Psoas muscle (tissue), 8 donors: ENCODE measurements around the gene RTEL1. TPM values are rescaled to one million over a fixed set of nuclear protein-coding genes. Genes with fewer than 3 reads are reported as not detected.

Experiments used
- ATAC-seq, 4 donors: fragments of 200-7000 bp; cut with Tn5 transposase; one replicate each; pipeline ENCODE4 v1.9.1; 2020; ENCODE audit warnings: moderate library complexity in 3 of 4, mild to moderate bottlenecking in 2 of 4
- DNase-seq, 2 donors: peaks; one replicate each; pipeline ENCODE4 v3.0.0-alpha.2; 2020
- H3K27ac ChIP-seq: fragments of 200-600 bp; one replicate; pipeline ENCODE4 v1.8.0; 2022
- H3K27me3 ChIP-seq, 3 donors: fragments of 200-600 bp in 1 of 3; one replicate each; pipeline versions ENCODE4 v1.6.1 to v1.8.0; 2013 to 2022; ENCODE audit warnings: low read length in 2 of 3, mild to moderate bottlenecking in 2 of 3, moderate library complexity in 1 of 3; ENCODE audit not compliant: insufficient read depth in 3 of 3
- H3K36me3 ChIP-seq, 2 donors: fragments of 200-600 bp in 1 of 2; one replicate each; pipeline versions ENCODE4 v1.6.1 to v1.8.0; 2013 to 2022; ENCODE audit warnings: low read depth in 1 of 2, mild to moderate bottlenecking in 1 of 2, moderate library complexity in 1 of 2; ENCODE audit not compliant: insufficient read depth in 1 of 2
- H3K4me1 ChIP-seq: fragments of 200-600 bp; one replicate; pipeline ENCODE4 v1.8.0; 2022
- H3K4me3 ChIP-seq: fragments of 200-600 bp; one replicate; pipeline ENCODE4 v1.8.0; 2022; ENCODE audit warnings: mild to moderate bottlenecking
- H3K9me3 ChIP-seq: fragments of 200-600 bp; one replicate; pipeline ENCODE4 v1.8.0; 2022
- CTCF ChIP-seq: fragments of 200-600 bp; IDR thresholded peaks from one replicate; pipeline ENCODE4 v1.8.0; 2022; ENCODE audit warnings: antibody characterized with exemption
- WGBS, 3 donors: extraction: QIAGEN DNeasy Blood & Tissue Kit; methylation state at CpG; one replicate each; pipeline versions ENCODE4 v1.1.6 to v1.1.7; 2013; 5-methylcytosine and 5-hydroxymethylcytosine counted together
- intact Hi-C, 2 donors: fragments of 100-400 bp; cut with DNase I; formaldehyde crosslinking; loops; one replicate each; pipeline versions ENCODE4 v1.11.0 to v1.14.2; 2022
- polyA plus RNA-seq, 3 donors: library from polyadenylated mRNA; stranded (reverse); fragments of 200-250 nt; gene quantifications; one replicate each; pipeline ENCODE4 v1.2.3, GENCODE V29; 2013
- total RNA-seq, 4 donors: library from RNA; stranded (reverse); fragmentation: NEBNext Ultra II Directional in 2 of 4; extraction: Animal tissue kit (Norgen Biotek cat#: 25700) in 2 of 4; gene quantifications; one replicate each; pipeline versions ENCODE4 v1.2.1 to v1.2.4, GENCODE V29; 2021 to 2023
- donor health status: healthy with polysubstance abuse.
- donor health status: DM: no; HTN: no; CAD: no; lungs with moderate emphysema.
- donor health status: Bipolar disorder and iron deficiency.
- donor health status: healthy.
- donor health status: DM: yes; HTN: yes; CAD: no.
- donor health status: DM: no; HTN: no; CAD: no.
- donor health status: DM: no; HTN: no; CAD: no.
- donor health status: DM: yes; HTN: yes; CAD: no.

RTEL1 gene
- total and polyA plus RNA-seq, 7 donors: 5.2 to 17.5 (median 9.2) TPM

- H3K9me3 ChIP-seq: no peaks in the 10 kb centered on the region
- DNase-seq (peak; percentile 94 to 97), ATAC-seq (peak; percentile 75 to 84 (median 78))
- H3K4me3 ChIP-seq: peak overlapping the region; percentile 71
- no peaks in the 10 kb centered on the region for H3K27me3 ChIP-seq
- peak overlapping the region; percentile 84 for H3K27ac ChIP-seq
- TF ChIP-seq CTCF: no peak
- peaks cover 15% of the 10 kb centered on the region for H3K4me1 ChIP-seq
- intact Hi-C loops: no loop called here
- peaks cover 0 to 27% of the 10 kb centered on the region in 2 donors for H3K36me3 ChIP-seq
- 2 to 3% (median 2%) methylated on average over 25 to 29 of the region's 29 CpGs for WGBS, 3 donors
These were observed 82.7 kb downstream of the RTEL1 start for GRCh38 chr20:63740627-63741353.

GRCh38 chr20:63741354-63741675, 83.2 kb downstream of the RTEL1 start:
- peak overlapping the region; percentile 71 for H3K4me3 ChIP-seq
- TF ChIP-seq CTCF: no peak
- H3K27ac ChIP-seq: peak overlapping the region; percentile 84
- DNase-seq (no peak), ATAC-seq (peak in 1 of 4 donors; percentile 0)
- H3K27me3 ChIP-seq: no peaks in the 10 kb centered on the region
- WGBS, 3 donors: 7 to 32% (median 16%) methylated on average over 5 to 6 of the region's 6 CpGs
- H3K36me3 ChIP-seq: peaks cover 0 to 23% of the 10 kb centered on the region in 2 donors
- H3K4me1 ChIP-seq: peaks cover 15% of the 10 kb centered on the region
- intact Hi-C loops: no loop called here
- H3K9me3 ChIP-seq: no peaks in the 10 kb centered on the region

GRCh38 chr20:63741676-63742380, 83.7 kb downstream of the RTEL1 start:
- DNase-seq (peak in 1 of 2 donors; percentile 63), ATAC-seq (no peak)
- TF ChIP-seq CTCF: no peak
- Histone ChIP-seq H3K27ac (peak overlapping the region; percentile 84), H3K4me1 (peaks cover 15% of the 10 kb centered on the region), H3K36me3 (peaks cover 0 to 25% of the 10 kb centered on the region in 2 donors), H3K4me3 (peak overlapping the region; percentile 71), H3K9me3 (no peaks in the 10 kb centered on the region), H3K27me3 (no peaks in the 10 kb centered on the region)
- intact Hi-C loops: no loop called here
- WGBS, 3 donors: 65 to 71% (median 70%) methylated on average over 26 to 30 of the region's 30 CpGs

- no peak for TF ChIP-seq CTCF
- Histone ChIP-seq H3K27ac (peak overlapping the region; percentile 84), H3K9me3 (no peaks in the 10 kb centered on the region), H3K4me3 (peak overlapping the region; percentile 71), H3K4me1 (peaks cover 15% of the 10 kb centered on the region), H3K36me3 (peaks cover 0 to 25% of the 10 kb centered on the region in 2 donors), H3K27me3 (no peaks in the 10 kb centered on the region)
- DNase-seq: peak in 1 of 2 donors; percentile 57
- WGBS, 3 donors: 81 to 85% (median 82%) methylated on average over 30 to 37 of the region's 37 CpGs
- intact Hi-C loops: no loop called here
- ATAC-seq: no peak
These were observed 84.4 kb downstream of the RTEL1 start for GRCh38 chr20:63742381-63743024.
